PC-9 (cell line): Measurements from ENCODE around the gene E2F6. TPM values are rescaled to one million over a fixed set of nuclear protein-coding genes. Genes with fewer than 3 reads are reported as not detected.

Experiments
- BruUV-seq: library from RNA; stranded (reverse); fragments of 400-500 nt; replicated peaks from 2 replicates; lab custom pipeline; 2021; lab: Mats Ljungman, UMichigan
- CTCF ChIA-PET: fragments of 300-600 bp; sonication (Branson Sonifier 250); formaldehyde crosslinking; loops from one replicate; lab custom pipeline; 2022; ENCODE audit warnings: antibody characterized with exemption; lab: Charles Lee
- POLR2A ChIA-PET: fragments of 300-600 bp; sonication (Branson Sonifier 250); formaldehyde crosslinking; loops from one replicate; lab custom pipeline; 2022; ENCODE audit warnings: antibody characterized with exemption; ENCODE audit not compliant: unreplicated experiment; lab: Charles Lee
- DNase-seq, 2 experiments: peaks; one replicate each; pipeline versions ENCODE4 v3.0.0 to v3.0.0-alpha.2; 2015 to 2022; ENCODE audit warnings: mixed read lengths in 1 of 2
- H2AFZ ChIP-seq: fragments of 200-600 bp; sonication (generic); 2 replicates; pipeline ENCODE4 v1.8.1; 2017; ENCODE audit warnings: antibody characterized with exemption
- H3F3A ChIP-seq: fragments of 200-600 bp; sonication (generic); 2 replicates; pipeline ENCODE4 v1.8.1; 2017; ENCODE audit warnings: antibody characterized with exemption, mild to moderate bottlenecking, low read depth; ENCODE audit not compliant: insufficient read depth
- H3K27ac ChIP-seq: fragments of 200-600 bp; sonication (generic); 2 replicates; pipeline ENCODE4 v1.6.1; 2016; ENCODE audit warnings: mixed run types
- H3K27me3 ChIP-seq: fragments of 200-600 bp; sonication (generic); 2 replicates; pipeline ENCODE4 v1.6.1; 2016; ENCODE audit warnings: low read depth, mixed run types; ENCODE audit not compliant: insufficient read depth
- H3K36me3 ChIP-seq: fragments of 200-600 bp; sonication (generic); 2 replicates; pipeline ENCODE4 v1.6.1; 2016; ENCODE audit warnings: low read depth, mixed run types
- H3K4me1 ChIP-seq: fragments of 200-600 bp; sonication (generic); replicated peaks from 2 replicates; pipeline ENCODE4 v1.6.1; 2016; ENCODE audit warnings: mixed run types; ENCODE audit not compliant: insufficient read depth
- H3K4me2 ChIP-seq: fragments of 200-600 bp; sonication (generic); 2 replicates; pipeline ENCODE4 v1.6.1; 2017; ENCODE audit warnings: mixed run types
- H3K4me3 ChIP-seq: fragments of 200-600 bp; sonication (generic); 2 replicates; pipeline ENCODE4 v1.6.1; 2016; ENCODE audit warnings: mixed run types
- H3K79me2 ChIP-seq: fragments of 200-600 bp; sonication (generic); 2 replicates; pipeline ENCODE4 v1.6.1; 2017; ENCODE audit warnings: low read depth, mixed run types
- H3K9me2 ChIP-seq: fragments of 200-600 bp; sonication (generic); 2 replicates; pipeline ENCODE4 v1.8.1; 2017; ENCODE audit warnings: mild to moderate bottlenecking; ENCODE audit not compliant: insufficient read depth
- H3K9me3 ChIP-seq: fragments of 200-600 bp; sonication (generic); 2 replicates; pipeline ENCODE4 v1.8.1; 2016; ENCODE audit warnings: low read depth; ENCODE audit not compliant: insufficient read depth
- H4K20me1 ChIP-seq: fragments of 200-600 bp; sonication (generic); 2 replicates; pipeline ENCODE4 v1.8.1; 2017; ENCODE audit not compliant: insufficient read depth
- CTCF ChIP-seq: fragments of 200-600 bp; sonication (generic); conservative IDR thresholded peaks from 2 replicates; pipeline ENCODE4 v1.6.1; 2017; ENCODE audit warnings: mixed run types, antibody characterized with exemption, mild to moderate bottlenecking, moderate library complexity
- EZH2 ChIP-seq: fragments of 200-600 bp; sonication (generic); IDR thresholded peaks from 2 replicates; pipeline ENCODE4 v1.8.0; 2017; ENCODE audit warnings: antibody characterized with exemption, low read depth
- intact Hi-C: fragments of 100-400 bp; cut with micrococcal nuclease; formaldehyde crosslinking; loops from one replicate; pipeline ENCODE4 v1.10.0; 2022; ENCODE audit not compliant: unreplicated experiment
- total RNA-seq: library from RNA; stranded (reverse); gene quantifications from 2 replicates; pipeline ENCODE4 v1.2.3, GENCODE V29; 2021

E2F6 gene
- total RNA-seq, 1 experiment from 2014 or later, result 15.2 TPM

GRCh38 chr2:11482473-11483035 is 16.6 kb upstream of the E2F6 start:
- H3K27me3 ChIP-seq, result peaks cover 7% of the 10 kb centered on the region; the same call in 1 of the 2 replicates
- no peak overlapping the region for H2AFZ ChIP-seq
- no peaks in the 10 kb centered on the region for H3K9me3 ChIP-seq
- POLR2A ChIA-PET, result no interaction called here
- no TSS peak for BruUV-seq
- no peak overlapping the region for H3K4me3 ChIP-seq
- no peaks in the 10 kb centered on the region for H3K79me2 ChIP-seq
- H3K4me1 ChIP-seq, result no peaks in the 10 kb centered on the region
- H3F3A ChIP-seq, result peaks cover 5% of the 10 kb centered on the region; the same call in 1 of the 2 replicates
- no peaks in the 10 kb centered on the region for H3K9me2 ChIP-seq
- no peak overlapping the region for H3K27ac ChIP-seq
- no peak for DNase-seq
- no peak for TF ChIP-seq EZH2
- TF ChIP-seq CTCF, result no peak
- H4K20me1 ChIP-seq, result no peaks in the 10 kb centered on the region
- H3K4me2 ChIP-seq, result no peak overlapping the region
- CTCF ChIA-PET, result no interaction called here
- intact Hi-C loops, result no loop called here
- H3K36me3 ChIP-seq, result no peaks in the 10 kb centered on the region

- peaks cover under 1% of the 10 kb centered on the region; the same call in 1 of the 2 replicates for H3K27me3 ChIP-seq
Measured at GRCh38 chr2:11481789-11482472, 16.0 kb upstream of the E2F6 start.

GRCh38 chr2:11481426-11481788 is 15.4 kb upstream of the E2F6 start:
- H3K27me3 ChIP-seq, result no peaks in the 10 kb centered on the region
- no peak overlapping the region for H3K4me2 ChIP-seq
- H3F3A ChIP-seq, result peaks cover 5% of the 10 kb centered on the region; the same call in 1 of the 2 replicates
- H3K4me1 ChIP-seq, result no peaks in the 10 kb centered on the region
- no peaks in the 10 kb centered on the region for H3K36me3 ChIP-seq
- no peaks in the 10 kb centered on the region for H3K9me3 ChIP-seq
- intact Hi-C loops, result no loop called here
- no peak overlapping the region for H2AFZ ChIP-seq
- BruUV-seq, result no TSS peak
- no peak for DNase-seq
- H4K20me1 ChIP-seq, result no peaks in the 10 kb centered on the region
- H3K27ac ChIP-seq, result no peak overlapping the region
- CTCF ChIA-PET, result interaction anchor here (0.6 kb wide), 1 partner anchor 184 kb away, joined by 4 read pairs; no protein-coding TSS in a partner anchor
- POLR2A ChIA-PET, result no interaction called here
- TF ChIP-seq EZH2, result no peak
- no peak for TF ChIP-seq CTCF
- H3K9me2 ChIP-seq, result no peaks in the 10 kb centered on the region
- H3K4me3 ChIP-seq, result no peak overlapping the region
- H3K79me2 ChIP-seq, result no peaks in the 10 kb centered on the region

More at GRCh38 chr2:11481789-11482472, 16.0 kb upstream of the E2F6 start:
- no peak overlapping the region for H3K27ac ChIP-seq
- no peak overlapping the region for H3K4me2 ChIP-seq
- no TSS peak for BruUV-seq
- no peak overlapping the region for H2AFZ ChIP-seq
- H3K9me3 ChIP-seq, result no peaks in the 10 kb centered on the region
- TF ChIP-seq CTCF (no peak), EZH2 (no peak)
- CTCF ChIA-PET, result no interaction called here
- no peak for DNase-seq
- POLR2A ChIA-PET, result no interaction called here
- intact Hi-C loops, result no loop called here
- H4K20me1 ChIP-seq, result no peaks in the 10 kb centered on the region
- peaks cover 5% of the 10 kb centered on the region; the same call in 1 of the 2 replicates for H3F3A ChIP-seq
- H3K4me1 ChIP-seq, result no peaks in the 10 kb centered on the region
- no peaks in the 10 kb centered on the region for H3K79me2 ChIP-seq
- H3K9me2 ChIP-seq, result no peaks in the 10 kb centered on the region
- H3K4me3 ChIP-seq, result no peak overlapping the region
- no peaks in the 10 kb centered on the region for H3K36me3 ChIP-seq
